HG03159 (cell line): ENCODE results near the gene SYTL3.
"Not testable (repeated sequence)": the region's sequence is repeated elsewhere in the genome, so short reads cannot be mapped to it uniquely, and the experiment has no call there.

Experiments used
- ATAC-seq: cut with Tn5 transposase; IDR thresholded peaks from one replicate; pipeline ENCODE4 v1.9.1; 2021; ENCODE audit warnings: mild to moderate bottlenecking, moderate library complexity; ENCODE audit not compliant: unreplicated experiment

The SYTL3 gene

DNA sequence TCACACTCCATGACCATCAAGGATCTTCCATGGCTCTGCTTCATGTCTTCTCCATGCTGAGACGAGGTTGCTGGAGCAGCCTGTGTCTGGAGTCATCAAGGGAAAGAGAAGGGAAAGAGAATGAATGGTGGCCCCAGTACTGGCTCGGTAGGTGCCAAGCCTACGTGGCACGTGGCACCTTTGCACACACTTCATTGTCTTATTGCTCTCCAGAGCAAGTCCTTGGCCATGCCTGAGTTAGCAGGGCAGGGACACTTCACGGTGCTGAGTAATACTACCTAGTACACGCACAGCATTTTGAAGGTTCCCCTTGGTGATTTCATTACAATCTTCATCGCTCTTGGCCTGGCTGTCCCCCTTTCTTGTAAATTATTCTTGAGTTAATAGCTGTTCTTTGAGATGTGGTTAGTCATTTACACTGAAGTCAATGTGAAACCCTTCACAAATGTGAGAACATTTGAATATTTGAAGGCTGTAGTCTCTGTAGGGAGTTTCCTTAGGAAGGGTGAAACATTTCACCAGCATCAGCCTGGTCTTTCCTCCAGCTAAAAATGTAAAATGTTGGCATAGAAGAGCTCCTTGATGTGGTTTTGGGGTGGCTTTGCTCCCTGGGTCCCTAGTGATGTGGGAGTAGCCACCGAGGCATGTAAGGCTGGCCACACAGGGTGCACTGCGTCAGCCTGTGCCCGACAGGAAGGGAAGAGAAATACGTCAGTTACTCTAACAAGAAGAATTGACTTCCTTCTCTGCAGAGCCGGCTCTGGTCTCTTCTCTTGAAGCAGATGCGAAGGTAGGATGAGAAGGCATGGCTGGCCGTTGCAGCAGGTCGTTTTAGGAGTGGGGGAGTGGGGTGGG, at the start of gene SYTL3:
Gene SYTL3 (plus strand): TSS at position 766 of the 855 bp plus-strand sequence. CDS start 13,215 bp downstream, outside the sequence.
- peak; percentile 46 for ATAC-seq

DNA sequence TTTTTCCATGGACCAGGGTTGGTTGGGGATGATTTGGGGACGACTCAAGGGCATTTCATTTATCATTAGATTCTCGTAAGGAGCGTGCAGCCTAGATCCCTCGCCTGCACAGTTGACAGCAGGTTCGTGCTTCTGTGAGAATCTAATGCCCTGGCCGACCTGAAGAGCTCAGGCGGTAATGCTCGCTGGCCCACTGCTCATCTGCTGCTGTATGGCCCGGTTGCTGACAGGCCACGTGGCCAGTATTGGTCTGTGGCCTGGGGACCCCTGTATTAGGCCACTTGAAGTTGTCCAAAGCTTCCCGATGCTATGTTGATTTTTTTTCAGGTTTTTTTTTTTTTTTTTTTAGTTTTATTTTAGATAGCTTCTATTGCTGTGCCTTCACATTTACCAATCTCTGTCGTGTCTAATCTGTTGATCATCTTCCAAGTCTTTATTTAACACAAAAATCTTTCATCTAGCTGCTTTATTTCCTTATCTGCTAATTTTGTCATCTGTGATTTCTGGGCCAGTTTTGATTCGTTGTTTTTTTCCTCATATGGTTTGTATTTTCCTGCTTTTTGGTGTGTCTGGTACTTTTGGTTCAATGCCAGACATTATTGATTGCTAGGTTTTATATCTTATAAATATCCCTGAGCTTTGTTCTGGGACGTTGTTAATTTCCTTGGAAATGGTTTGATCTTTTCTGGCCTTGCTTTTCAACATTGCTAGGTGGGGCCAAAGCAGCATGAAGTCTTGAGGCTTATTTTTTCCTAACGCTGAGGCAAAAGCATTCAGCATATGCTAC, 46.4 kb upstream of the SYTL3 start:
- ATAC-seq: no peak

DNA sequence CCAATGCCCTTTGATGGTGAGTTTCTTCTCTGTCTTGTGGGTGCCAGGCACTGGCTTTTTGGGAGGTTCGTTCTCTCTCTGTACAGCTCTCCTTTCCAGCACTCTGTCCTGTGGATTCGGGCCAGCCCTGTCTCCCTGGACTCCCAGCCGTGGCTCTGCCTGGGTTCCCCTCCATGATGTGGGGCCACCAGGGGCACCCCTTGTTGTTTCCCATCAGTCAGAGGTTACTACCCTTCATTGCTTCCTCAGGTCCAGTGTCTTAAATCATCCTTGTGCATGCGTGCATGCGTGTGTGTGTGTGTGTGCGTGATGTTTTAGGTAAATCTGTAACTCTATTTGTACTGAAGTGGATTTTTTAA, 45.8 kb upstream of the SYTL3 start:
- ATAC-seq: no peak

DNA sequence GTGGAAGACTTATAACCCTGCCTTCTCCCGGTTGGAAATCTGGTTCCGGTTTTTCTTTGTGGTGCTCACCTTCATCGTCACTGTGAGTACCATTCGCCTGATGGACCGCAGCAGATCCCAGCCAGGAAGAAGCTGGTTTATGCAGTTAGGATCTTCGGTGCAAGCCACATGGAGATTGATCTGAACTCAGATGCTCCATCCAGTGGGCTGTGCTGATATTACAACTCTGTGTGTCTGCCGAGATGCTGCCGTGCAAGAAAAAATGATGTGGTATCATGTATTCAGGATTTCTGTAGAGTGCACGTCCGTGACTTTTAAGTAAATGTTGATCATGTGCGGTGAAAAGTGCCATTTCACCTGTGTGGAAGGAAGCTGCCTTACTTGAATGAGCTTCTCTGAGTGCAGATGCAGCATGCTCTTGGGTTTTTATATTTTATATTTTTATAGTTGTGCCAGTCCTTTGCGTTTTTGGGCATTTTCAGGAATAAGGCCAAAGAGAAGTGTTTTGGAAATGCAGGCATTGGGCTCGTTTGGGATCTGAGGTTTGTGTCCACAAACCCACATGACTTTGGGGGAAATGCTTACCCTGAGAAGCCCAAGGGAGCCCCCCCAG, 44.5 kb upstream of the SYTL3 start:
- ATAC-seq: no peak

DNA sequence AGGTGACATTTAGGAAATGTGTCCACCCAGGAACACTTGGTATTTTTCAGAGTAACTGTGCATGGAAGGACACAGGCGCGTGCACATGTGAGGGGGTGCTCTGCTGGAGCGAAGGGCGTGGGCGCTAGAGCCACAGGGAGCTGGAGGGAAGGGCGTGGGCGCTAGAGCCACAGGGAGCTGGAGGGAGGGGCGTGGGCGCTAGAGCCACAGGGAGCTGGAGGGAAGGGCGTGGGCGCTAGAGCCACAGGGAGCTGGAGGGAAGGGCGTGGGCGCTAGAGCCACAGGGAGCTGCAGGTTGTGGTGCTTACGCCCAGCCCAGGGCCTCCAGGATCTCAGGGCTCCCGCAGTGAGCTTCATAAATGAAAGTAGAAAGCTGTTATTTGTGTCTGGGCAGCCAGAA, 43.8 kb upstream of the SYTL3 start:
- not testable (repeated sequence) for ATAC-seq

DNA sequence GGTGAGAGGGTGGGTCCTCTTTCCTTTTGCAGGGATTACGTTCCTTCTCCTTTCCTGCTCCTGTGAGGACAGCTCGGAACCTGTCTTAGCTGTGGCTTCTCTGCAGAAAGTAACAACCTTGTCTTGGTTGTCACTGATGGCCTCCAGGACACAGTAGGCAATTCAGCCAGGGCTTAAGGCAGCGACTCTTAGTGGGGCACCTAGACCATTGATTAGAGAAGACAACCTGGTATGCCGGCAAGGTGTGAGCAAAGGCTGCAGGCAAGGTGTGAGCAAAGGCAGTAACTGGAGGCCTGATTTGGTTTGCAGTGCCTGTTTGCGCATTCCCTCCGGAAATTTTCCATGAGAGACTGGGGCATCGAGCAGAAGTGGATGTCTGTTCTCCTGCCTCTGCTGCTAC, 42.9 kb upstream of the SYTL3 start:
- no peak for ATAC-seq

GRCh38 chr6:158607411-158608170, 42.3 kb upstream of the SYTL3 start:
- ATAC-seq: no peak

GRCh38 chr6:158608221-158608620, 41.6 kb upstream of the SYTL3 start:
- no peak for ATAC-seq

- ATAC-seq: no peak
These were observed 40.2 kb upstream of the SYTL3 start for GRCh38 chr6:158609455-158610155.

- ATAC-seq: no peak
These were observed 39.4 kb upstream of the SYTL3 start for GRCh38 chr6:158610319-158610968.

GRCh38 chr6:158611039-158611438, 38.8 kb upstream of the SYTL3 start:
- no peak for ATAC-seq

- no peak for ATAC-seq
These were observed 38.1 kb upstream of the SYTL3 start for GRCh38 chr6:158611541-158612370.

- ATAC-seq: not testable (repeated sequence)
These were observed 35.2 kb upstream of the SYTL3 start for GRCh38 chr6:158614606-158615005.

DNA sequence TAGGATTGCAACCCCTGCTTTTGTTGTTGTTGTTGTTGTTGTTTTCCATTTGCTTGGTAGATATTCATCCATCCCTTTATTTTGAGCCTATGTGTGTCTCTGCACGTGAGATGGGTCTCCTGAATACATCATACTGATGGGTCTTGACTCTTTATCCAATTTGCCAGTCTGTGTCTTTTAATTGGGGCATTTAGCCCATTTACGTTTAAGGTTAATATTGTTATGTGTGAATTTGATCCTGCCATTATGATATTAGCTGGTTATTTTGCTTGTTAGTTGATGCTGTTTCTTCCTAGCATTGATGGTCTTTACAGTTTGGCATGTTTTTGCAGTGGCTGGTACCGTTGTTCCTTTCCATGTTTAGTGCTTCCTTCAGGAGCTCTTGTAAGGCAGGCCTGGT, 31.6 kb upstream of the SYTL3 start:
- ATAC-seq: not testable (repeated sequence)

GRCh38 chr6:158619922-158620801, 29.7 kb upstream of the SYTL3 start:
- no peak for ATAC-seq

DNA sequence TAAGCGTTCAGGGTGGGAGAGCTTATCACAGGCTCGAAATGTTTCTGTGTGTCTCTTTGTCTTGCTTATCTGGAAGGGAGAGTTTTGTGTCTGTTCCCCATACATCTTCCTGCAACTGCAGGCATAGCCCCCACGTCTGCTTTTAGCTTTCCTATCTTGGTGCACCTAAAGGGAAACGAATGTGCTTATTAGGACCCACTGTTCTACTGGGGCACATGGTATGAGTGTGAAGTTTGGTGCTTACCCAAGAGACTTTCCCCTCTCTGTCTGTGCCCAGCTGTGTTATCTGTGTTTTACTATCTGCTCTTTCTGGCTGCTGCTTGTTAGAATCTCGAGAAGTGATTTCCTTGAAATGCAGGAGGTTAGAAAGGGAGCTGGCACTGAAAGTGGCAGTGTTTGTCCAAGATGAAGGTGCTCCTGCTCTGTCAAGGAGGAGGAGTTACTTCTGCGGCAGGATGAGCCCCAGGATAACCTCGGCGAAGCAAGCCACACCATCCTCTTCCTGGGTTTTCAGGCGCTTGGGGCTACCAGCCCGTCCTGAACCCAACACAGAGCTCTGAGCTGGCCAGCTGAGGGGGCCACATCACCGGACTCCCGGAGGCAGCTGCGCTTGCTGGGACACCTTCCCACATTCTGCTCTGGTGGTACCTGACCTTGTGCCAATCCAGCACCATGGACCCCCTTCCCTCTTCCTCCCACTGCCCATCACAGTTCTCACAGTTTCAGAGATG, 28.7 kb upstream of the SYTL3 start:
- no peak for ATAC-seq
